HG03039 (cell line): ENCODE measurements around the gene FBP1.
"Not testable (repeated sequence)": the region's sequence is repeated elsewhere in the genome, so short reads cannot be mapped to it uniquely, and the experiment has no call there.

ENCODE experiments used
- ATAC-seq: cut with Tn5 transposase; IDR thresholded peaks from one replicate; pipeline ENCODE4 v1.9.1; 2021; ENCODE audit warnings: mild to moderate bottlenecking, moderate library complexity; ENCODE audit not compliant: unreplicated experiment

FBP1 gene

DNA sequence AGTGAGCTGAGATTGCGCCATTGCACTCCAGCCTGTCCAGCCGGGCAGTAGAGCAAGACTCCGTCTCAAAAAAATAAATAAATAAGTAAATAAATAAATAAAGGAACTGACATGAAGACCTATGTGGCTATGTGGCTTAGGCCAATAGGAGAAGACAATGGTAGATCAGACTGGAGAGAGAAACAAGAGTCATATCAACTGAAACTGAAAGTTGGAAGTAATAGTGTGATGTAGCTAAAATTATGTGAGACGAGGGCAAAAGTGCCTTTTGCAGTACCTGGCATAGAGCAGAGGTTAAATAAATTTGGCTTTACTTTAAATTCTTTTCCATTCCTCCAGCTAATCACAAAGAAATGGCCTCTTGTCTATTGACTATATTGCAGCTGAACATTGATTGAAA is 53.0 kb downstream of the FBP1 start:
- ATAC-seq: no peak

DNA sequence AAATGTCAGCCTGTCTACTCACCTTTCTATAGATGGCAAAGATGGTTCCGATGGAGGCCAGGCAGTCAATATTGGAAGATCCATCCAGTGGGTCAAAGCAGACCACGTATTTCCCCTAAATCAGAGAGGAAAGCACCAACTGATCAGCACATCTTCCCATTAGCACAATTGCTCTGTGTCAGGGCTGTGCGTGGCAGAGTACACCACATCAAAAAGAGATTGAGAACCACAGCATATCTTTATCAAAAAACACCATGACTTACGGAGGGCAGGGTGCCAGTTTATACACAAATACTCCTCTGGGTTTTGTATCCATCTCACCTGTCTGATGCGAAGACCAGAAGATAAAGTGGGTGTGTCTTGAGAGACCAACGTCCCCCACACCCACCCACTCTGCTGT is 54.8 kb downstream of the FBP1 start:
- ATAC-seq: no peak

DNA sequence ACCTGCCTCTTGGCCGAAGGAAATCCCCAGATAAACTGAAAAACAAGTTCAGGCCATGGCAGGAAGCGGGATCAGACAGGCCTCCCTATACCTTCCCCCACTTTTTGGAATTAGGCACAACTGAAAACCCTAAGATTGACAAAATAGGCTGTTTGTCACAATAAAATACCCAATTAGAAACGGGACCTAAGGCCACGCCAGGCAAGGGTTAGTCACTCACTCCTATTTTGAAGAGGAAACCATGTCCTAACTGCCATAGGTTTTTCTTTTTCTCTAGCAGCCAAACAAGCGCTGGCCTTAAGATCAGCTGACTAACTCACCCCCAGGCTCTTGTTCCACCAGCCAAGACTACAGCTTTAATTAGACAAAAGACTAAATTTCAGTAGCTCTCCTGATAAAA is 57.6 kb downstream of the FBP1 start:
- no peak for ATAC-seq

DNA sequence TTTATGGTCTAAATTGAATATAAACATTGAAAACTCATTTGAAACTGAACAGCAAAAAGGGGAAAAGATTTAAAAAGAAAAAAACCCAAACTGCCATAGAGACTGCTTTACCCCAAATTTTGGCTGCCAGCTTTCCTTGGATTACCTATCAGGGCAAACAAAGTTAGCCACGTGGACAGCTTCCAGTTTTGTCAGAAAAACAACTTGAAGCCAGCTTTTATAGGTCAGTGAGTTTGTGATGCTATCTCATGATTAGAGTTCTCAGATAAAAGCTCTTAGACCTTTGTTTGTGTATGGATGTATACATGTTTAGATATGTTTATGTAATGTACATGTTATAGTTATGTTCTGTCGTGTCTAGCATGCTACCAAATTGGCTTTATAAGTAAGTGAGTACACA is 61.7 kb downstream of the FBP1 start:
- ATAC-seq: no peak

DNA sequence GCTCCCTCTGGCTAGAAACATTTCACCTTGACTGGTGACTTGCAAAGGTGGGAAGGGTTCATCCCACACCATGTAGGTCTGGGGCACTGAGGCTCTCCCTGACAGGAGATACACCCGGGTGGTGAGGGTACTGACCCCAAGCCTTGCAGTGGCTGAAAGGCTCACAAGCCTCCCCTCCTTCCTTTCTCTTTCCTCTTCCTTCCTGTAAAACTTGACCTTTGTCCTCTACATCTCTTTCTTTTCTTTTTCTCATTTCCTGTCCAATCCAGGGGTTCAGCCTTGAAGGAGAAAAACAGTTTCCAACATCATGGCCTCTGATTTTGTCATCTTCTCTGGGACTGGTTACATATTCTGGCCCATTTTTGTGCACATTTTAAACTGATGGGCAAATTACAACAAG is 62.3 kb downstream of the FBP1 start:
- no peak for ATAC-seq

DNA sequence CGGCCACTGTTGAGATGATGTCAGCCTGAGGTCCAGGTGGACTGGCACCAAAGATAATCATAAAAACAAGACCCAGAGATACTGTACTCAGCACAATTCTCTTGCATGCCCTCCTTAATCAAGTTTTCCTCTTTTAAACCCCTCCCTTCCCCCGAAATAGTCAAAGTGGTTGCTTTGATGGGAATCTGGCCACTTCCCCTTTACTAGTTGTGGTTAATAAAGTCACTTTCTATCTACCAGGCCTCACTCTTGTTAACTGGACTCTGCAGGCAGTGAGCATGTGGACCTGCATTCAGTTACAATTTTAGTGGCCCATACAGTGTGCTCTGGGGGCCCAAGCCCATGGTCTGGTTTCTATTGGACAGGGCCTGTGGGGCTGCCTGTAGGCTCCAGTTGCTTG is 63.2 kb downstream of the FBP1 start:
- ATAC-seq: no peak

DNA sequence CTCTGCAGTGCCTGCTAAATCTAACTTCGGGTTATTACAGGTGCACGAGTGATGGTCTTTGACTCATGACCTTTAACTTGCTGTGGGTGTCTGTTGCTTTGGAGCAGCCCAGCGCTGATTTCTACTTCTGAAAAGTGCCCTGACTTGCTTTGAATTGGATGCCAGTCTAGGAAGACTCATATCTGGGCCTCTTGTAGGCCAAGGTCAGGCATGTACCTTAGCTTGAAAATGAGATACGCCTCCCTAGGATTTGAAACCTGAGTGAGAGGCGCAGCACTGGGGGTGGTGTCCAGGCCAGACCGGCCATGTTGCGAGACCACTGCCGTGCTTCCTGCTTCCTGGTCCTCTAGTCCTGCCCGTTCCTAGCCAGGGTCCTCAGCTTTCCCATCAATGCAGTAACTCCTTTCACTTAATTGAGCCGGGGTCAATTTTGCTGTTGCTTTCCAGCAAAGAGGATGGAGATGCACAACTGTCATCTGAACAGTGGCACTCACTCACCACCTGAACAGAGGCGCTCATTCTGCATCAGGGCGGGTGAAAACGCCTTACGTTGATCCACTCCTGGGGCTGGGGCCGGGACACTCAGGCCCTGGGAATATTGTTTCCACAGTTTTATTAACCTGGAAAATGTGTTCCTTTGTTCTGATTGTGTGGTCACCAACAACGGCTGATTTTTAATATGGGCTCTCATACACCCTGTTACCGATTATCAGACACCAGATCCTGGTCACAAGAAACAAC is 70.2 kb downstream of the FBP1 start:
- ATAC-seq: no peak

- no peak for ATAC-seq
These were observed 70.9 kb downstream of the FBP1 start for GRCh38 chr9:94568250-94568889.

- ATAC-seq: no peak
These were observed 72.0 kb downstream of the FBP1 start for GRCh38 chr9:94567271-94567670.

DNA sequence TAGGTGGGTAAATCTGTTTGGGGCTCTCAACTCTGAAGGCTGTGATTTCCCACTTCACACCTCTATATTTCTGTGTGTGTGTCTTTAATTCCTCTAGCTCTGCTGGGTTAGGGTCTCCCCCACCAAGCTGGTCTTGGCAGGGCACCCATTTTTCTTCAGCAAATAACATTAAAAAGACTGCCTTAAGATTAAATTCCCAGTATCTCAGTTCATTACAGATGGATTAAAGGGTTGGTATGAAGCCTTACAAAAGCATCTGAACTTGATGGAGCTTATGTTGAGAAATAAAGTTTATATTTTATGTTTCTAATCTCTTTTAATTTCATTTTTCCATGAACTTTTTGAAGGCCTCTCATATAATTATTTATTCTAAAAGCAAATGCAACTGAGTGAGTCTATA is 72.8 kb downstream of the FBP1 start:
- ATAC-seq: no peak

GRCh38 chr9:94564279-94564678 is 75.0 kb downstream of the FBP1 start:
- ATAC-seq: not testable (repeated sequence)

GRCh38 chr9:94563548-94563947 is 75.8 kb downstream of the FBP1 start:
- ATAC-seq: no peak

GRCh38 chr9:94560237-94560636 is 79.1 kb downstream of the FBP1 start:
- no peak for ATAC-seq

GRCh38 chr9:94557376-94557775 is 81.9 kb downstream of the FBP1 start:
- ATAC-seq: no peak

DNA sequence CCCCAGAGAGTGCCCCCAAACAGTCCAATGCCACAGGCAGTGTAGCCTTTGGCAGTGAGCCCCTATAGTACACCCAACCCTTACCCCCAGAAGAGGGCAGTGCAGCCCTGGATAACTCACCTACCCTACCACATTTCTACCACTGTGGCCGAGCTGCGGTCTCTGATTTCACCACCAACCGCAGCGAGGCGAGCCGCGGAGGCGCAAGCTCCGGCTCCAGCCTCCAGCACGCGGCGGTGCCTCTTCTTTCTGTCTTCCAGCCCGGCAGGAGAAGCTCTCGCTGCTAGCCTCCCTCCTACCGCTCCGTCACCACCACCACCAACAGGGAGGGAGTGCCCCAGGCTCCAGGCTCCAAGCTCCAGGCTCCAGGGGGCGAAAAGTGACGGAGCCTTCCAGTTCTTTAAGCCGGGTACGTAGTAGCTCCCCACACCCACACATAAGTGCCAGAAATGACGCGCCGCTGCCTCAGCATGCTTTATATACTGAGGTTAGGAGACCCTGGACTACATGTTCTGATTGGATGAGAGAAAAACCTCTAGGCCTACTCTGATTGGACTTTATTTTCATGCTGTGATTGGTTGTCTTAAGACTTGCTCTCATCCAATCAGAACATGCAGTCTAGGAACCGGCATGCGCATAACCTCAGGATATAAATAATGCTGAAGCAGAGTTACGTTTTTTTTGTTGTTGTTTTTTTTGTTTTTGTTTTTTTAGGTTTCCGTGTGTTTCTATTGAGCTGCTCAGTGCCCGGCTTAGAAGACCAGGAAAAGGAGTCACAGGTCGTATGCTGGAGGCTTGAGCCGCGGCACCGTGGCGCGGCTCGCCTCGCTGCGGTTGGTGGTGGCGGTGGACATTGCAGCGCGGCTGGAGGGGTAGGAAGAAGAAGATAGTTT is 84.6 kb downstream of the FBP1 start, which contains the start of gene PCAT7:
TSS of gene PCAT7 (plus strand) at position 645 of the 893 bp plus-strand sequence.
- no peak for ATAC-seq

GRCh38 chr9:94554078-94554438 is 85.3 kb downstream of the FBP1 start:
- ATAC-seq: no peak
